ENCODE data around the gene DPP6.

GRCh38 chr7:154916856-154917807 lies 864.9 kb downstream of the DPP6 start:
- no peak for TF ChIP-seq CTCF (IDR thresholded peaks at IDR 0.05; ENCODE audit: poor library complexity)
- no peak for TF ChIP-seq EZH2phosphoT487 (IDR thresholded peaks at IDR 0.05; ENCODE audit: low read depth, severe bottlenecking, unreplicated experiment)
